HCT116 (cell line): ENCODE measurements around the gene ZBTB42.

Experiments used
- ATF3 ChIP-seq: IDR thresholded peaks from 2 replicates; pipeline ENCODE4 v1.6.1; 2012
- POLR2A ChIP-seq: IDR thresholded peaks from 2 replicates; pipeline ENCODE4 v1.7.0; 2011; ENCODE audit warnings: borderline replicate concordance; ENCODE audit not compliant: insufficient read depth, insufficient read length; ENCODE audit errors: extremely low read depth
- POLR2AphosphoS5 ChIP-seq: IDR thresholded peaks from 2 replicates; pipeline ENCODE4 v1.6.1; 2011; ENCODE audit warnings: mild to moderate bottlenecking, low read depth, low read length, moderate library complexity
- TF ChIP-seq, protein P1 (sequence below), 3 experiments: fragments of 200-600 bp in 1 of 3; sonication (generic) in 1 of 3; IDR thresholded peaks in 2 of 3; conservative IDR thresholded peaks in 1 of 3; 2 replicates each; pipeline ENCODE4 v1.5.1; 2012 to 2017; ENCODE audit warnings: low read depth in 2 of 3, low read length in 2 of 3, antibody characterized with exemption in 1 of 3, borderline replicate concordance in 1 of 3, control low read depth in 1 of 3, mild to moderate bottlenecking in 1 of 3, mixed read lengths in 1 of 3, mixed run types in 1 of 3, moderate library complexity in 1 of 3; ENCODE audit not compliant: insufficient read depth in 1 of 3
- TF ChIP-seq, protein P2 (sequence below): IDR thresholded peaks from 2 replicates; pipeline ENCODE4 v1.6.1; 2011; ENCODE audit warnings: mild to moderate bottlenecking, low read length, moderate library complexity; ENCODE audit not compliant: insufficient replicate concordance; ENCODE audit errors: extremely low read depth

GRCh38 chr14:104770851-104771272, 30.0 kb upstream of the ZBTB42 start:
- TF ChIP-seq, protein P1, sequence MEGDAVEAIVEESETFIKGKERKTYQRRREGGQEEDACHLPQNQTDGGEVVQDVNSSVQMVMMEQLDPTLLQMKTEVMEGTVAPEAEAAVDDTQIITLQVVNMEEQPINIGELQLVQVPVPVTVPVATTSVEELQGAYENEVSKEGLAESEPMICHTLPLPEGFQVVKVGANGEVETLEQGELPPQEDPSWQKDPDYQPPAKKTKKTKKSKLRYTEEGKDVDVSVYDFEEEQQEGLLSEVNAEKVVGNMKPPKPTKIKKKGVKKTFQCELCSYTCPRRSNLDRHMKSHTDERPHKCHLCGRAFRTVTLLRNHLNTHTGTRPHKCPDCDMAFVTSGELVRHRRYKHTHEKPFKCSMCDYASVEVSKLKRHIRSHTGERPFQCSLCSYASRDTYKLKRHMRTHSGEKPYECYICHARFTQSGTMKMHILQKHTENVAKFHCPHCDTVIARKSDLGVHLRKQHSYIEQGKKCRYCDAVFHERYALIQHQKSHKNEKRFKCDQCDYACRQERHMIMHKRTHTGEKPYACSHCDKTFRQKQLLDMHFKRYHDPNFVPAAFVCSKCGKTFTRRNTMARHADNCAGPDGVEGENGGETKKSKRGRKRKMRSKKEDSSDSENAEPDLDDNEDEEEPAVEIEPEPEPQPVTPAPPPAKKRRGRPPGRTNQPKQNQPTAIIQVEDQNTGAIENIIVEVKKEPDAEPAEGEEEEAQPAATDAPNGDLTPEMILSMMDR (IDR thresholded peaks at IDR 0.05 in 2 of 3, conservative IDR thresholded peaks at IDR 0.05 in 1 of 3; ENCODE audit: borderline replicate concordance in 1 of 3, insufficient read depth in 1 of 3, low read depth in 2 of 3, low read length in 2 of 3) = peak in 2 of 3 experiments; percentile 71 to 79; a peak in 4 of 6 replicates
- TF ChIP-seq ATF3 (no peak), POLR2A (no peak), POLR2AphosphoS5 (no peak)
- TF ChIP-seq, protein P2, sequence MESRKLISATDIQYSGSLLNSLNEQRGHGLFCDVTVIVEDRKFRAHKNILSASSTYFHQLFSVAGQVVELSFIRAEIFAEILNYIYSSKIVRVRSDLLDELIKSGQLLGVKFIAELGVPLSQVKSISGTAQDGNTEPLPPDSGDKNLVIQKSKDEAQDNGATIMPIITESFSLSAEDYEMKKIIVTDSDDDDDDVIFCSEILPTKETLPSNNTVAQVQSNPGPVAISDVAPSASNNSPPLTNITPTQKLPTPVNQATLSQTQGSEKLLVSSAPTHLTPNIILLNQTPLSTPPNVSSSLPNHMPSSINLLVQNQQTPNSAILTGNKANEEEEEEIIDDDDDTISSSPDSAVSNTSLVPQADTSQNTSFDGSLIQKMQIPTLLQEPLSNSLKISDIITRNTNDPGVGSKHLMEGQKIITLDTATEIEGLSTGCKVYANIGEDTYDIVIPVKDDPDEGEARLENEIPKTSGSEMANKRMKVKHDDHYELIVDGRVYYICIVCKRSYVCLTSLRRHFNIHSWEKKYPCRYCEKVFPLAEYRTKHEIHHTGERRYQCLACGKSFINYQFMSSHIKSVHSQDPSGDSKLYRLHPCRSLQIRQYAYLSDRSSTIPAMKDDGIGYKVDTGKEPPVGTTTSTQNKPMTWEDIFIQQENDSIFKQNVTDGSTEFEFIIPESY = no peak
